Measurements from ENCODE around the gene FXR2.
A peak's percentile ranks its signal among the peaks of the same experiment; 100 is the strongest.

Gene FXR2

DNA sequence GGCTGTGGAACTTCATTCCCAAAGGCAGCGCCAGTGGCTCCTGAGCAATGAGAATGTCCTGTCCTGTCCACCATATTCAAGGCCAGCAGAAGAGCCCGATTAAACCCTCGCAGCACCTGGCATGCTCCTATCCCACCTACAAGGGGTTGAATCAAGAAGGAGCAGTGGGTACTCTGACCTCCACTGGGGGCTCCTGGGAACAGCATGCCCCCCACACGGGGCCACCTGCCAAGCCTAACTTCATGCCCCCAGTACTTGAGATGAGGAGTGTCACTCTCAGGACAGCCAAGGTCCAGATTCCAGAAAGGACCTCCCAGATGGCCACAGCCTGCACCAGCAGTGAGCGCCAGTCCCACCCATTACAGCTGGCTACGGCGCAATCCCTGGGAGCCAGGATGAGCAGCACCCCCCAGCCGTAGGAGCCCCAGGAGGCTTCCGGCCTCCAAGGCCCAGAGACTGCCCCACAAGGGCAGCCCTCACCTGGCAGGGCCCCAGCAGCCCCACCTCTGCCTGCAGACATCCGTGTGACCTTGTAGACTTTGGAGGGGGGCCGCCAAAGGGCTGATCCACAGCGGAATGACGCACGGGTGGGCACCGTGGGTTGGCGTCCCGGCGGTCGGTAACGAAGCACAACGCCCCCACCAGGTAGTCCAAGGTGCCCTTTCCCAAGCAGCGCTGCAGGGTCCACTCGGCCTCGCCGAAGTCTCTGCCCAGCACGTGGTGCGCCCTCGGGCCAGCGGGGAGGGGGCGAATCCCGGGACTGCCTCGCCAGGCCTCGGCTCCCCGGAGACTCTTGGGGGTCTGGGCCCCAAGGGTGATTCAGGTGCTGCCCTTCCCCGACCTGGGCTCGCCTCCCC is 32.1 kb downstream of the FXR2 start:
- H3K4me3 ChIP-seq (ENCODE audit: insufficient read depth, low read length, poor library complexity, severe bottlenecking): peak overlapping the region; percentile 65
- TF ChIP-seq, protein P1, sequence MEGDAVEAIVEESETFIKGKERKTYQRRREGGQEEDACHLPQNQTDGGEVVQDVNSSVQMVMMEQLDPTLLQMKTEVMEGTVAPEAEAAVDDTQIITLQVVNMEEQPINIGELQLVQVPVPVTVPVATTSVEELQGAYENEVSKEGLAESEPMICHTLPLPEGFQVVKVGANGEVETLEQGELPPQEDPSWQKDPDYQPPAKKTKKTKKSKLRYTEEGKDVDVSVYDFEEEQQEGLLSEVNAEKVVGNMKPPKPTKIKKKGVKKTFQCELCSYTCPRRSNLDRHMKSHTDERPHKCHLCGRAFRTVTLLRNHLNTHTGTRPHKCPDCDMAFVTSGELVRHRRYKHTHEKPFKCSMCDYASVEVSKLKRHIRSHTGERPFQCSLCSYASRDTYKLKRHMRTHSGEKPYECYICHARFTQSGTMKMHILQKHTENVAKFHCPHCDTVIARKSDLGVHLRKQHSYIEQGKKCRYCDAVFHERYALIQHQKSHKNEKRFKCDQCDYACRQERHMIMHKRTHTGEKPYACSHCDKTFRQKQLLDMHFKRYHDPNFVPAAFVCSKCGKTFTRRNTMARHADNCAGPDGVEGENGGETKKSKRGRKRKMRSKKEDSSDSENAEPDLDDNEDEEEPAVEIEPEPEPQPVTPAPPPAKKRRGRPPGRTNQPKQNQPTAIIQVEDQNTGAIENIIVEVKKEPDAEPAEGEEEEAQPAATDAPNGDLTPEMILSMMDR (IDR thresholded peaks at IDR 0.05; ENCODE audit: insufficient read depth, low read length, poor library complexity, severe bottlenecking): no peak
- H3K27ac ChIP-seq (ENCODE audit: low read depth, low read length): peak overlapping the region; percentile 88; the same call in 1 of the 2 replicates
- H3K9me3 ChIP-seq (ENCODE audit: insufficient read depth, low read length): no peaks in the 10 kb centered on the region
- peak overlapping the region; percentile 68 for H3K4me2 ChIP-seq (ENCODE audit: low read depth, low read length, poor library complexity, severe bottlenecking)
- H3K27me3 ChIP-seq (ENCODE audit: low read length): no peaks in the 10 kb centered on the region
- H2AFZ ChIP-seq (ENCODE audit: low read depth, low read length, severe bottlenecking): no peak overlapping the region
- H3F3A ChIP-seq (ENCODE audit: insufficient read depth): peaks cover 37% of the 10 kb centered on the region
- H3K9ac ChIP-seq (ENCODE audit: low read length): peak overlapping the region; percentile 77
- H3K9me2 ChIP-seq (replicated peaks; ENCODE audit: insufficient read depth, low read length): no peaks in the 10 kb centered on the region
- H4K20me1 ChIP-seq (ENCODE audit: low read depth, low read length): no peaks in the 10 kb centered on the region
- no peaks in the 10 kb centered on the region for H3K36me3 ChIP-seq (ENCODE audit: low read length)
- H3K79me2 ChIP-seq (ENCODE audit: insufficient read depth, low read length): peaks cover 34% of the 10 kb centered on the region

GRCh38 chr17:7580604-7581575 is 33.8 kb downstream of the FXR2 start:
- H2AFZ ChIP-seq (ENCODE audit: low read depth, low read length, severe bottlenecking): no peak overlapping the region
- peaks cover 11% of the 10 kb centered on the region for H4K20me1 ChIP-seq (ENCODE audit: low read depth, low read length)
- peaks cover 12% of the 10 kb centered on the region for H3K36me3 ChIP-seq (ENCODE audit: low read length)
- no peaks in the 10 kb centered on the region for H3K27me3 ChIP-seq (ENCODE audit: low read length)
- no peak overlapping the region for H3K4me3 ChIP-seq (ENCODE audit: insufficient read depth, low read length, poor library complexity, severe bottlenecking)
- H3F3A ChIP-seq (ENCODE audit: insufficient read depth): peaks cover 54% of the 10 kb centered on the region
- H3K9ac ChIP-seq (ENCODE audit: low read length): no peak overlapping the region
- H3K79me2 ChIP-seq (ENCODE audit: insufficient read depth, low read length): peaks cover 31% of the 10 kb centered on the region
- peak overlapping the region; percentile 4; the same call in 1 of the 2 replicates for H3K27ac ChIP-seq (ENCODE audit: low read depth, low read length)
- no peaks in the 10 kb centered on the region for H3K9me3 ChIP-seq (ENCODE audit: insufficient read depth, low read length)
- H3K4me2 ChIP-seq (ENCODE audit: low read depth, low read length, poor library complexity, severe bottlenecking): no peak overlapping the region
- no peaks in the 10 kb centered on the region for H3K9me2 ChIP-seq (replicated peaks; ENCODE audit: insufficient read depth, low read length)
- TF ChIP-seq EZH2phosphoT487 (conservative IDR thresholded peaks at IDR 0.05; ENCODE audit: low read length): no peak
- TF ChIP-seq, protein P1 (IDR thresholded peaks at IDR 0.05; ENCODE audit: insufficient read depth, low read length, poor library complexity, severe bottlenecking): no peak

DNA sequence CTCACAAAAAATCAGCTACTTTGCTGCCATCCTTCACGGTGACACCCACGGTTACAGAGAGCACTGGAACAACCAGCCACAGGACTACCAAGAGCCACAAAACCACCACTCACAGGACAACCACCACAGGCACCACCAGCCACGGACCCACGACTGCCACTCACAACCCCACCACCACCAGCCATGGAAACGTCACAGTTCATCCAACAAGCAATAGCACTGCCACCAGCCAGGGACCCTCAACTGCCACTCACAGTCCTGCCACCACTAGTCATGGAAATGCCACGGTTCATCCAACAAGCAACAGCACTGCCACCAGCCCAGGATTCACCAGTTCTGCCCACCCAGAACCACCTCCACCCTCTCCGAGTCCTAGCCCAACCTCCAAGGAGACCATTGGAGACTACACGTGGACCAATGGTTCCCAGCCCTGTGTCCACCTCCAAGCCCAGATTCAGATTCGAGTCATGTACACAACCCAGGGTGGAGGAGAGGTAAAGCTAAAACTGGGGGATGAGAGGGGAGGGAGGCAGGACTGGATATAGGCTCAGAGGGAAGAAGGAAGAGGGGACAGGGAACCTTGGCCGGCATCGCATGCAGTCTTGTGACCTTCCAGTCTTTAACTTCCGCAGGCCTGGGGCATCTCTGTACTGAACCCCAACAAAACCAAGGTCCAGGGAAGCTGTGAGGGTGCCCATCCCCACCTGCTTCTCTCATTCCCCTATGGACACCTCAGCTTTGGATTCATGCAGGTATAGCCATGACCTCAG is 34.7 kb downstream of the FXR2 start:
- peaks cover 30% of the 10 kb centered on the region for H3K79me2 ChIP-seq (ENCODE audit: insufficient read depth, low read length)
- peaks cover 20% of the 10 kb centered on the region for H4K20me1 ChIP-seq (ENCODE audit: low read depth, low read length)
- peak overlapping the region; percentile 72 for H3K27ac ChIP-seq (ENCODE audit: low read depth, low read length)
- no peaks in the 10 kb centered on the region for H3K27me3 ChIP-seq (ENCODE audit: low read length)
- no peaks in the 10 kb centered on the region for H3K9me3 ChIP-seq (ENCODE audit: insufficient read depth, low read length)
- no peaks in the 10 kb centered on the region for H3K9me2 ChIP-seq (replicated peaks; ENCODE audit: insufficient read depth, low read length)
- H3F3A ChIP-seq (ENCODE audit: insufficient read depth): peaks cover 63% of the 10 kb centered on the region
- TF ChIP-seq EZH2phosphoT487 (conservative IDR thresholded peaks at IDR 0.05; ENCODE audit: low read length): no peak
- TF ChIP-seq, protein P1 (IDR thresholded peaks at IDR 0.05; ENCODE audit: insufficient read depth, low read length, poor library complexity, severe bottlenecking): no peak
- no peak overlapping the region for H2AFZ ChIP-seq (ENCODE audit: low read depth, low read length, severe bottlenecking)
- peaks cover 19% of the 10 kb centered on the region for H3K36me3 ChIP-seq (ENCODE audit: low read length)
- peak overlapping the region; percentile 9 for H3K4me2 ChIP-seq (ENCODE audit: low read depth, low read length, poor library complexity, severe bottlenecking)
- H3K9ac ChIP-seq (ENCODE audit: low read length): peak overlapping the region; percentile 18; the same call in 1 of the 2 replicates
- no peak overlapping the region for H3K4me3 ChIP-seq (ENCODE audit: insufficient read depth, low read length, poor library complexity, severe bottlenecking)
